H1 (cell line): Measurements from ENCODE around the gene GPR12. TPM values are rescaled to one million over a fixed set of nuclear protein-coding genes. Genes with fewer than 3 reads are reported as not detected.

Experiments
- CTCF ChIA-PET: fragments of 300-600 bp; sonication (Branson Sonifier 250); formaldehyde crosslinking; loops from one replicate; lab custom pipeline; 2021; ENCODE audit not compliant: partially characterized antibody; lab: Charles Lee
- POLR2A ChIA-PET: fragments of 300-600 bp; sonication (Branson Sonifier 250); formaldehyde crosslinking; loops from one replicate; lab custom pipeline; 2021; ENCODE audit warnings: inconsistent platforms; ENCODE audit not compliant: partially characterized antibody; lab: Charles Lee
- DNase-seq, 2 experiments: peaks; one replicate each; pipeline versions ENCODE4 v3.0.0 to v3.0.0-alpha.2; 2010 to 2022; ENCODE audit warnings: low spot score in 2 of 2, low read depth in 1 of 2, mixed read lengths in 1 of 2
- FAIRE-seq: peaks from 2 replicates; lab custom pipeline; 2011; peaks lifted over from hg19 to GRCh38; lab: Jason Lieb, UNC
- H2AFZ ChIP-seq: 2 replicates; pipeline ENCODE4 v1.8.1; 2012; ENCODE audit warnings: low read length, inconsistent platforms
- H2AK5ac ChIP-seq: 2 replicates; pipeline ENCODE4 v1.6.1; 2013; ENCODE audit warnings: low read depth, low read length
- H2BK120ac ChIP-seq: replicated peaks from 2 replicates; pipeline ENCODE3; 2013; ENCODE audit warnings: low read depth, low read length, inconsistent platforms
- H2BK12ac ChIP-seq: 2 replicates; pipeline ENCODE4 v1.6.1; 2013; ENCODE audit warnings: low read depth, low read length
- H2BK15ac ChIP-seq: 2 replicates; pipeline ENCODE4 v1.6.1; 2013; ENCODE audit warnings: low read length
- H2BK20ac ChIP-seq: 2 replicates; pipeline ENCODE4 v1.6.1; 2013; ENCODE audit warnings: low read length
- H2BK5ac ChIP-seq: 2 replicates; pipeline ENCODE4 v1.6.1; 2013; ENCODE audit warnings: low read depth, low read length
- H3K14ac ChIP-seq: 2 replicates; pipeline ENCODE4 v1.6.1; 2013; ENCODE audit warnings: inconsistent platforms; ENCODE audit not compliant: insufficient read length
- H3K18ac ChIP-seq: 2 replicates; pipeline ENCODE4 v1.6.1; 2013; ENCODE audit warnings: low read length; ENCODE audit errors: extremely low read depth
- H3K23ac ChIP-seq: 2 replicates; pipeline ENCODE4 v1.6.1; 2013; ENCODE audit warnings: inconsistent platforms; ENCODE audit not compliant: insufficient read length
- H3K23me2 ChIP-seq: 2 replicates; pipeline ENCODE4 v1.6.1; 2013; ENCODE audit warnings: low read depth, low read length
- H3K27ac ChIP-seq: 2 replicates; pipeline ENCODE4 v1.6.1; 2011; ENCODE audit warnings: low read depth, low read length, inconsistent platforms
- H3K27me3 ChIP-seq, 4 experiments: replicated peaks in 1 of 4; 1 replicate in 1 of 4; 2 replicates in 3 of 4; pipeline versions ENCODE4 v1.6.1 to v1.8.1; 2011 to 2013; ENCODE audit warnings: low read length in 3 of 4, mild to moderate bottlenecking in 3 of 4, inconsistent platforms in 2 of 4, mixed read lengths in 2 of 4, moderate library complexity in 1 of 4; ENCODE audit not compliant: control insufficient read depth in 3 of 4, insufficient read depth in 3 of 4; ENCODE audit errors: extremely low read depth in 1 of 4
- H3K36me3 ChIP-seq, 4 experiments: 2 replicates each; pipeline versions ENCODE4 v1.6.1 to v1.8.1; 2011 to 2013; ENCODE audit warnings: mild to moderate bottlenecking in 4 of 4, low read length in 3 of 4, moderate library complexity in 2 of 4, control low read depth in 1 of 4, inconsistent platforms in 1 of 4; ENCODE audit not compliant: insufficient read depth in 4 of 4, control insufficient read depth in 2 of 4
- H3K4ac ChIP-seq: replicated peaks from 2 replicates; pipeline ENCODE3; 2013; ENCODE audit warnings: low read length, low read depth, mixed read lengths, inconsistent platforms; ENCODE audit not compliant: insufficient read length
- H3K4me1 ChIP-seq, 4 experiments: replicated peaks in 1 of 4; 1 replicate in 1 of 4; 2 replicates in 3 of 4; pipeline versions ENCODE4 v1.6.1 to v1.8.1; 2011 to 2013; ENCODE audit warnings: low read length in 3 of 4, inconsistent platforms in 2 of 4, mixed read lengths in 1 of 4; ENCODE audit not compliant: insufficient read depth in 4 of 4, control insufficient read depth in 3 of 4
- H3K4me2 ChIP-seq, 2 experiments: 2 replicates each; pipeline versions ENCODE4 v1.6.1 to v1.8.1; 2011 to 2013; ENCODE audit warnings: low read depth in 2 of 2, low read length in 2 of 2, control low read depth in 1 of 2, inconsistent platforms in 1 of 2, mild to moderate bottlenecking in 1 of 2; ENCODE audit not compliant: insufficient read depth in 1 of 2
- H3K4me3 ChIP-seq, 4 experiments: fragments of 200-600, 300-600 bp in 1 of 4; sonication (generic), shearing (Covaris generic), sonication (Bioruptor Twin) in 1 of 4; 2 replicates each; pipeline versions ENCODE4 v1.5.1 to v1.8.1; 2011 to 2016; ENCODE audit warnings: low read length in 4 of 4, low read depth in 3 of 4, control low read depth in 2 of 4, inconsistent platforms in 2 of 4, mild to moderate bottlenecking in 2 of 4, mixed read lengths in 1 of 4, moderate library complexity in 1 of 4; ENCODE audit not compliant: insufficient read depth in 2 of 4; ENCODE audit errors: extremely low read depth in 1 of 4
- H3K56ac ChIP-seq: replicated peaks from 2 replicates; pipeline ENCODE3; 2013; ENCODE audit warnings: low read depth, mild to moderate bottlenecking, mixed read lengths, low read length, inconsistent platforms; ENCODE audit not compliant: insufficient read length
- H3K79me1 ChIP-seq: 2 replicates; pipeline ENCODE4 v1.6.1; 2013; ENCODE audit warnings: low read depth, low read length, control low read depth
- H3K79me2 ChIP-seq, 2 experiments: 2 replicates each; pipeline versions ENCODE4 v1.6.1 to v1.8.1; 2012 to 2013; ENCODE audit warnings: low read length in 2 of 2, mild to moderate bottlenecking in 2 of 2, inconsistent platforms in 1 of 2; ENCODE audit not compliant: insufficient read depth in 2 of 2, control insufficient read depth in 1 of 2
- H3K9ac ChIP-seq, 4 experiments: replicated peaks in 1 of 4; 1 replicate in 1 of 4; 2 replicates in 3 of 4; pipeline versions ENCODE4 v1.6.1 to v1.8.1; 2011 to 2013; ENCODE audit warnings: low read depth in 3 of 4, low read length in 3 of 4, control low read depth in 2 of 4, mild to moderate bottlenecking in 2 of 4, moderate library complexity in 2 of 4, inconsistent platforms in 1 of 4; ENCODE audit errors: extremely low read depth in 1 of 4
- H3K9me3 ChIP-seq, 2 experiments: 2 replicates each; pipeline versions ENCODE4 v1.6.1 to v1.8.1; 2012 to 2013; ENCODE audit warnings: mild to moderate bottlenecking in 2 of 2, moderate library complexity in 2 of 2, control low read depth in 1 of 2, inconsistent platforms in 1 of 2, low read depth in 1 of 2, low read length in 1 of 2, mixed read lengths in 1 of 2; ENCODE audit not compliant: insufficient read depth in 2 of 2
- H4K20me1 ChIP-seq, 2 experiments: replicated peaks in 1 of 2; 2 replicates each; pipeline versions ENCODE3 to v1.8.1; 2011 to 2013; ENCODE audit warnings: inconsistent platforms in 2 of 2, low read length in 2 of 2, mild to moderate bottlenecking in 1 of 2; ENCODE audit not compliant: insufficient read depth in 2 of 2, control insufficient read depth in 1 of 2
- H4K5ac ChIP-seq: 2 replicates; pipeline ENCODE4 v1.6.1; 2013; ENCODE audit warnings: low read length, low read depth, mixed read lengths, inconsistent platforms; ENCODE audit not compliant: insufficient read length
- H4K8ac ChIP-seq: 2 replicates; pipeline ENCODE4 v1.8.0; 2013; ENCODE audit warnings: mild to moderate bottlenecking, moderate library complexity, low read length, inconsistent platforms; ENCODE audit not compliant: insufficient read depth; ENCODE audit errors: extremely low read depth
- H4K91ac ChIP-seq: replicated peaks from 2 replicates; pipeline ENCODE3; 2013; ENCODE audit warnings: low read length, mixed read lengths, inconsistent platforms; ENCODE audit not compliant: insufficient read length
- BCL11A ChIP-seq, 2 experiments: IDR thresholded peaks; one replicate each; pipeline ENCODE4 v1.6.1; 2011; ENCODE audit warnings: low read depth in 2 of 2, low read length in 2 of 2, mild to moderate bottlenecking in 2 of 2
- KDM1A ChIP-seq: fragments of 200-600, 300-600 bp; sonication (generic); IDR thresholded peaks from 2 replicates; pipeline ENCODE4 v1.7.1; 2016; ENCODE audit warnings: mild to moderate bottlenecking, low read length, borderline replicate concordance
- POU5F1 ChIP-seq: IDR thresholded peaks from 2 replicates; pipeline ENCODE4 v1.6.1; 2011; ENCODE audit warnings: low read depth, mild to moderate bottlenecking, low read length, moderate library complexity
- RXRA ChIP-seq: IDR thresholded peaks from 2 replicates; pipeline ENCODE4 v1.6.1; 2011; ENCODE audit warnings: low read depth, mild to moderate bottlenecking, low read length, moderate library complexity; ENCODE audit not compliant: insufficient read depth
- YY1 ChIP-seq: IDR thresholded peaks from 2 replicates; pipeline ENCODE4 v1.6.1; 2011; ENCODE audit warnings: low read depth, mild to moderate bottlenecking, low read length
- ZNF274 ChIP-seq: IDR thresholded peaks from 2 replicates; pipeline ENCODE4 v1.7.0; 2012; ENCODE audit warnings: low read length, borderline replicate concordance; ENCODE audit errors: extremely low read depth
- WGBS, 2 experiments: shearing (Covaris generic) in 1 of 2; methylation state at CpG; one replicate each; pipeline versions ENCODE4 v1.1.6 to v1.1.7; 2013 to 2015; ENCODE audit warnings: low lambda C conversion rate in 2 of 2, mixed read lengths in 2 of 2, inconsistent platforms in 1 of 2, low coverage in 1 of 2, missing lambda C conversion rate in 1 of 2; ENCODE audit not compliant: insufficient replicate concordance in 2 of 2, insufficient coverage in 1 of 2, insufficient read length in 1 of 2; ENCODE audit errors: extremely low coverage in 1 of 2, missing lambda C conversion rate in 1 of 2; 5-methylcytosine and 5-hydroxymethylcytosine counted together
- polyA plus RNA-seq, 7 experiments: library from polyadenylated mRNA; depleted of rRNA in 3 of 7; stranded (reverse) in 5 of 7; unstranded in 2 of 7; fragments of >200 nt in 5 of 7; fragments of 200-250 nt in 2 of 7; gene quantifications; 1 replicate in 5 of 7; 2 replicates in 1 of 7; 4 replicates in 1 of 7; pipeline versions ENCODE4 v1.2.1 to v1.2.3, GENCODE V29; 2011 to 2013; ENCODE audit warnings: missing spikeins in 2 of 7, mixed read lengths in 2 of 7
- total RNA-seq: library from RNA; stranded (reverse); fragmentation: NEBNext Ultra II Directional; extraction: Animal tissue kit (Norgen Biotek cat#: 25700); gene quantifications from 2 replicates; pipeline ENCODE4 v1.2.1, GENCODE V29; 2021
- TF ChIP-seq, protein P1 (sequence below): IDR thresholded peaks from 2 replicates; pipeline ENCODE4 v1.6.1; 2012; ENCODE audit warnings: low read length, inconsistent platforms

Gene GPR12
- total and polyA plus RNA-seq, 2 of the 8 experiments (the other 6 are each of a cell fraction or from before 2014, with no cell fraction given) = 0.15 to 0.27 TPM

DNA sequence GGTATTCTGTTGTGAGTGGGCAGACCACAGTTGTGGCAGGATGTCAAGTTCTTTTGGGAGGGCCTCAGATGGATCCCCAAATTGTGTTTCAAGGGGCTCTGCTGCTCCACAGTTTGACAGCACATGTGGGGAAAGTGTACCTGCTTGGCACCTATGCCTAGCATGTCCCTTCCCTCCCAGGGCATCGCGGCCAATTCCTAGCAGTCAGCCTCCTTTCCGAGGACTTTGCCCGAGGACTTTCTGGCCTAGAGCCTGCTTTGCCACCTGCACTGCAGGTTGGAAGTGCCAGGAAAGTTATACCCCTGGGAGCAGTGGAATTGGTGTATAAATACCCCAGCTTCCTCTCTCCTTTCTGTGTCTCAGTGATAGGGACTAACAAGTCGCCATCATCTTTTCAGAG is 11.9 kb upstream of the GPR12 start:
- 95% methylated on average over 5 of the region's 5 CpGs; no CpG with 5 or more reads in 1 of the 2 experiments for WGBS, 2 experiments
- H2BK12ac ChIP-seq = no peak overlapping the region
- H3K27ac ChIP-seq = no peak overlapping the region
- H3K27me3 ChIP-seq = no peaks in the 10 kb centered on the region
- no peak overlapping the region for H3K4me3 ChIP-seq
- H3K79me1 ChIP-seq = no peaks in the 10 kb centered on the region
- ChIA-PET POLR2A (no interaction called here), CTCF (interaction anchor here (1.3 kb wide), 1 partner anchor 11 kb away, joined by 3 read pairs; no protein-coding TSS in a partner anchor)
- no peak overlapping the region for H3K14ac ChIP-seq
- no peaks in the 10 kb centered on the region for H3K36me3 ChIP-seq
- no peak overlapping the region for H2BK20ac ChIP-seq
- no peak overlapping the region for H2AFZ ChIP-seq
- no peak overlapping the region for H2BK15ac ChIP-seq
- no peak overlapping the region for H4K5ac ChIP-seq
- H3K4me2 ChIP-seq = no peak overlapping the region
- H2BK120ac ChIP-seq = no peak overlapping the region
- no peak overlapping the region for H4K8ac ChIP-seq
- H4K20me1 ChIP-seq = no peaks in the 10 kb centered on the region
- no peaks in the 10 kb centered on the region for H3K23me2 ChIP-seq
- H2BK5ac ChIP-seq = no peak overlapping the region
- no peak overlapping the region for H3K23ac ChIP-seq
- no peak overlapping the region for H3K56ac ChIP-seq
- no peak overlapping the region for H2AK5ac ChIP-seq
- no peaks in the 10 kb centered on the region for H3K79me2 ChIP-seq
- DNase-seq (no peak), FAIRE-seq (no peak)
- TF ChIP-seq POU5F1 (no peak), ZNF274 (no peak), KDM1A (no peak), BCL11A (IDR thresholded peaks at IDR 0.05; ENCODE audit: low read depth in 2 of 2, low read length in 2 of 2) (no peak), YY1 (no peak), RXRA (no peak)
- TF ChIP-seq, protein P1, sequence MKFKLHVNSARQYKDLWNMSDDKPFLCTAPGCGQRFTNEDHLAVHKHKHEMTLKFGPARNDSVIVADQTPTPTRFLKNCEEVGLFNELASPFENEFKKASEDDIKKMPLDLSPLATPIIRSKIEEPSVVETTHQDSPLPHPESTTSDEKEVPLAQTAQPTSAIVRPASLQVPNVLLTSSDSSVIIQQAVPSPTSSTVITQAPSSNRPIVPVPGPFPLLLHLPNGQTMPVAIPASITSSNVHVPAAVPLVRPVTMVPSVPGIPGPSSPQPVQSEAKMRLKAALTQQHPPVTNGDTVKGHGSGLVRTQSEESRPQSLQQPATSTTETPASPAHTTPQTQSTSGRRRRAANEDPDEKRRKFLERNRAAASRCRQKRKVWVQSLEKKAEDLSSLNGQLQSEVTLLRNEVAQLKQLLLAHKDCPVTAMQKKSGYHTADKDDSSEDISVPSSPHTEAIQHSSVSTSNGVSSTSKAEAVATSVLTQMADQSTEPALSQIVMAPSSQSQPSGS = no peak
- H4K91ac ChIP-seq = no peak overlapping the region
- H3K18ac ChIP-seq = no peak overlapping the region
- no peaks in the 10 kb centered on the region for H3K9me3 ChIP-seq
- no peak overlapping the region for H3K4ac ChIP-seq
- no peak overlapping the region for H3K9ac ChIP-seq
- H3K4me1 ChIP-seq = no peaks in the 10 kb centered on the region
